HCT116 (cell line): Measurements from ENCODE around the gene SLC66A2.

ENCODE experiments used
- FOSL1 ChIP-seq: IDR thresholded peaks from 2 replicates; pipeline ENCODE4 v1.6.1; 2012; ENCODE audit warnings: low read depth
- JUND ChIP-seq: IDR thresholded peaks from 2 replicates; pipeline ENCODE4 v1.6.1; 2012
- MAX ChIP-seq: IDR thresholded peaks from 2 replicates; pipeline ENCODE4 v1.6.1; 2012
- POLR2AphosphoS5 ChIP-seq: IDR thresholded peaks from 2 replicates; pipeline ENCODE4 v1.6.1; 2011; ENCODE audit warnings: mild to moderate bottlenecking, low read depth, low read length, moderate library complexity
- SRF ChIP-seq: IDR thresholded peaks from 2 replicates; pipeline ENCODE4 v1.6.1; 2012; ENCODE audit warnings: low read depth
- ZBTB33 ChIP-seq: IDR thresholded peaks from 2 replicates; pipeline ENCODE4 v1.6.1; 2011; ENCODE audit warnings: mild to moderate bottlenecking, low read length, moderate library complexity; ENCODE audit not compliant: insufficient replicate concordance; ENCODE audit errors: extremely low read depth
- TF ChIP-seq, protein P1 (sequence below), 3 experiments: fragments of 200-600 bp in 1 of 3; sonication (generic) in 1 of 3; IDR thresholded peaks in 2 of 3; conservative IDR thresholded peaks in 1 of 3; 2 replicates each; pipeline ENCODE4 v1.5.1; 2012 to 2017; ENCODE audit warnings: low read depth in 2 of 3, low read length in 2 of 3, antibody characterized with exemption in 1 of 3, borderline replicate concordance in 1 of 3, control low read depth in 1 of 3, mild to moderate bottlenecking in 1 of 3, mixed read lengths in 1 of 3, mixed run types in 1 of 3, moderate library complexity in 1 of 3; ENCODE audit not compliant: insufficient read depth in 1 of 3

GRCh38 chr18:79932907-79933306 is 18.5 kb downstream of the SLC66A2 start:
- TF ChIP-seq SRF (no peak), ZBTB33 (no peak), POLR2AphosphoS5 (no peak), FOSL1 (no peak), JUND (no peak), MAX (no peak)
- TF ChIP-seq, protein P1, sequence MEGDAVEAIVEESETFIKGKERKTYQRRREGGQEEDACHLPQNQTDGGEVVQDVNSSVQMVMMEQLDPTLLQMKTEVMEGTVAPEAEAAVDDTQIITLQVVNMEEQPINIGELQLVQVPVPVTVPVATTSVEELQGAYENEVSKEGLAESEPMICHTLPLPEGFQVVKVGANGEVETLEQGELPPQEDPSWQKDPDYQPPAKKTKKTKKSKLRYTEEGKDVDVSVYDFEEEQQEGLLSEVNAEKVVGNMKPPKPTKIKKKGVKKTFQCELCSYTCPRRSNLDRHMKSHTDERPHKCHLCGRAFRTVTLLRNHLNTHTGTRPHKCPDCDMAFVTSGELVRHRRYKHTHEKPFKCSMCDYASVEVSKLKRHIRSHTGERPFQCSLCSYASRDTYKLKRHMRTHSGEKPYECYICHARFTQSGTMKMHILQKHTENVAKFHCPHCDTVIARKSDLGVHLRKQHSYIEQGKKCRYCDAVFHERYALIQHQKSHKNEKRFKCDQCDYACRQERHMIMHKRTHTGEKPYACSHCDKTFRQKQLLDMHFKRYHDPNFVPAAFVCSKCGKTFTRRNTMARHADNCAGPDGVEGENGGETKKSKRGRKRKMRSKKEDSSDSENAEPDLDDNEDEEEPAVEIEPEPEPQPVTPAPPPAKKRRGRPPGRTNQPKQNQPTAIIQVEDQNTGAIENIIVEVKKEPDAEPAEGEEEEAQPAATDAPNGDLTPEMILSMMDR (IDR thresholded peaks at IDR 0.05 in 2 of 3, conservative IDR thresholded peaks at IDR 0.05 in 1 of 3; ENCODE audit: borderline replicate concordance in 1 of 3, insufficient read depth in 1 of 3, low read depth in 2 of 3, low read length in 2 of 3): no peak
